Endothelial cell of umbilical vein (primary cell): ENCODE results near the gene MMP14. TPM values are rescaled to one million over a fixed set of nuclear protein-coding genes. Genes with fewer than 3 reads are reported as not detected.

Experiments used
- BruUV-seq: library from RNA; stranded (reverse); fragments of 400-500 nt; replicated peaks from 2 replicates; lab custom pipeline; 2021; lab: Mats Ljungman, UMichigan
- CTCF ChIA-PET: fragments of 300-600, 350-600 bp; sonication (Branson Sonifier 250); formaldehyde crosslinking; loops from one replicate; lab custom pipeline; 2021; ENCODE audit warnings: antibody characterized with exemption, inconsistent platforms; lab: Charles Lee
- POLR2A ChIA-PET: fragments of 300-600, 350-600 bp; sonication (Branson Sonifier 250); formaldehyde crosslinking; loops from one replicate; lab custom pipeline; 2021; ENCODE audit warnings: antibody characterized with exemption, inconsistent platforms; lab: Charles Lee
- DNase-seq: peaks from one replicate; pipeline ENCODE4 v3.0.0-alpha.2; 2011; ENCODE audit warnings: low read depth, low spot score
- FAIRE-seq: peaks from 2 replicates; lab custom pipeline; 2011; peaks lifted over from hg19 to GRCh38; lab: Jason Lieb, UNC
- H2AFZ ChIP-seq: 2 replicates; pipeline ENCODE4 v1.6.0; 2012; ENCODE audit warnings: low read depth, low read length, control low read depth, inconsistent platforms
- H3K27ac ChIP-seq: 2 replicates; pipeline ENCODE4 v1.5.1; 2011; ENCODE audit warnings: low read depth, mild to moderate bottlenecking, control low read depth, low read length, moderate library complexity; ENCODE audit not compliant: insufficient read depth
- H3K27me3 ChIP-seq, 2 experiments: 2 replicates each; pipeline versions ENCODE4 v1.6.0 to v1.6.1; 2011; ENCODE audit warnings: low read length in 2 of 2, mixed read lengths in 1 of 2; ENCODE audit not compliant: control insufficient read depth in 2 of 2, insufficient read depth in 2 of 2
- H3K36me3 ChIP-seq, 2 experiments: 2 replicates in 1 of 2; 3 replicates in 1 of 2; pipeline ENCODE4 v1.5.1; 2011; ENCODE audit warnings: low read length in 2 of 2, mild to moderate bottlenecking in 1 of 2, moderate library complexity in 1 of 2; ENCODE audit not compliant: control insufficient read depth in 2 of 2, insufficient read depth in 2 of 2; ENCODE audit errors: extremely low read depth in 1 of 2
- H3K4me1 ChIP-seq: 3 replicates; pipeline ENCODE4 v1.5.1; 2011; ENCODE audit warnings: mild to moderate bottlenecking, low read length; ENCODE audit not compliant: control insufficient read depth, insufficient read depth; ENCODE audit errors: extremely low read depth
- H3K4me2 ChIP-seq: 2 replicates; pipeline ENCODE4 v1.6.1; 2011; ENCODE audit warnings: low read length, control low read depth, mixed read lengths; ENCODE audit not compliant: insufficient read depth
- H3K4me3 ChIP-seq, 3 experiments: fragments of 200-600 bp in 1 of 3; sonication (generic), shearing (Covaris generic) in 1 of 3; replicated peaks in 1 of 3; 2 replicates each; pipeline ENCODE4 v1.5.1; 2011 to 2016; ENCODE audit warnings: control low read depth in 3 of 3, low read length in 3 of 3, mild to moderate bottlenecking in 2 of 3, inconsistent platforms in 1 of 3, low read depth in 1 of 3, moderate library complexity in 1 of 3; ENCODE audit not compliant: insufficient read depth in 1 of 3
- H3K79me2 ChIP-seq: 2 replicates; pipeline ENCODE4 v1.6.0; 2012; ENCODE audit warnings: low read length, inconsistent platforms; ENCODE audit not compliant: control insufficient read depth, insufficient read depth
- H3K9ac ChIP-seq: replicated peaks from 2 replicates; pipeline ENCODE3; 2011; ENCODE audit warnings: low read length, control low read depth; ENCODE audit not compliant: insufficient read depth; ENCODE audit errors: extremely low read depth
- H3K9me1 ChIP-seq: replicated peaks from 3 replicates; pipeline ENCODE4 v1.6.0; 2011; ENCODE audit warnings: mild to moderate bottlenecking, low read length; ENCODE audit not compliant: control insufficient read depth, insufficient read depth; ENCODE audit errors: extremely low read depth
- H3K9me3 ChIP-seq: replicated peaks from 2 replicates; pipeline ENCODE4 v1.5.1; 2012; ENCODE audit warnings: low read length, inconsistent platforms; ENCODE audit not compliant: control insufficient read depth, insufficient read depth
- H4K20me1 ChIP-seq: replicated peaks from 2 replicates; pipeline ENCODE3; 2011; ENCODE audit warnings: mild to moderate bottlenecking, low read length; ENCODE audit not compliant: control insufficient read depth, insufficient read depth; ENCODE audit errors: extremely low read depth
- EZH2 ChIP-seq: IDR thresholded peaks from 2 replicates; pipeline ENCODE4 v1.6.1; 2012; ENCODE audit warnings: borderline replicate concordance, low read depth, mild to moderate bottlenecking, moderate library complexity, low read length, inconsistent platforms; ENCODE audit not compliant: severe bottlenecking
- FOS ChIP-seq: IDR thresholded peaks from 2 replicates; pipeline ENCODE4 v1.6.1; 2011; ENCODE audit warnings: mild to moderate bottlenecking, low read length, moderate library complexity, borderline replicate concordance; ENCODE audit not compliant: insufficient read depth
- GATA2 ChIP-seq: IDR thresholded peaks from 2 replicates; pipeline ENCODE4 v1.7.0; 2011; ENCODE audit warnings: low read depth, mild to moderate bottlenecking, moderate library complexity, mixed read lengths, low read length; ENCODE audit not compliant: insufficient read length, insufficient read depth
- JUN ChIP-seq: IDR thresholded peaks from 2 replicates; pipeline ENCODE4 v1.6.1; 2011; ENCODE audit warnings: borderline replicate concordance, low read depth; ENCODE audit not compliant: insufficient read length, insufficient read depth
- MAX ChIP-seq: IDR thresholded peaks from 2 replicates; pipeline ENCODE4 v1.6.1; 2011; ENCODE audit not compliant: insufficient read depth, insufficient read length
- MYC ChIP-seq: IDR thresholded peaks from one replicate; pipeline ENCODE4 v1.6.1; 2011; ENCODE audit warnings: mild to moderate bottlenecking, low read depth, low read length
- POLR2A ChIP-seq: IDR thresholded peaks from 2 replicates; pipeline ENCODE4 v1.6.1; 2012; ENCODE audit warnings: low read depth, mild to moderate bottlenecking, control low read depth, low read length
- POLR2AphosphoS5 ChIP-seq: IDR thresholded peaks from 2 replicates; pipeline ENCODE4 v1.6.1; 2012; ENCODE audit warnings: low read depth, mild to moderate bottlenecking, control low read depth, low read length, moderate library complexity; ENCODE audit not compliant: insufficient read depth
- dilution Hi-C: fragments of 300-500 bp; cut with MboI; formaldehyde crosslinking; loops from one replicate; pipeline ENCODE4 v1.15.0; 2019; ENCODE audit warnings: low sequenced_read_pairs; ENCODE audit not compliant: extremely low pct_ligation_motif_present
- intact Hi-C: fragments of 100-400 bp; cut with micrococcal nuclease; formaldehyde crosslinking; loops from one replicate; pipeline ENCODE4 v1.10.0; 2022
- polyA plus RNA-seq, 4 experiments: library from polyadenylated mRNA; depleted of rRNA in 3 of 4; stranded (reverse) in 3 of 4; unstranded in 1 of 4; fragments of >200 nt; gene quantifications; 2 replicates each; pipeline versions ENCODE4 v1.2.1 to v1.2.3, GENCODE V29; 2011 to 2012; ENCODE audit warnings: missing spikeins in 1 of 4
- total RNA-seq: library from RNA; stranded (reverse); gene quantifications from 2 replicates; pipeline ENCODE4 v1.2.3, GENCODE V29; 2021
- TF ChIP-seq, protein P1 (sequence below), 2 donors: IDR thresholded peaks; 1 replicate in 1 of 2; 2 replicates in 1 of 2; pipeline ENCODE4 v1.5.1; 2011; ENCODE audit warnings: low read length in 2 of 2, mild to moderate bottlenecking in 2 of 2, moderate library complexity in 2 of 2, control low read depth in 1 of 2, inconsistent platforms in 1 of 2, low read depth in 1 of 2; ENCODE audit not compliant: insufficient read depth in 1 of 2; ENCODE audit errors: extremely low read depth in 1 of 2

MMP14 gene
- total and polyA plus RNA-seq, 2 donors (not counting 3 experiments of a cell fraction or from before 2014, with no cell fraction given) = 506 to 603 TPM

GRCh38 chr14:22829661-22830442 is 6.5 kb upstream of the MMP14 start, which contains the start of gene MRPL52:
Gene MRPL52, plus strand, starts transcription at chr14:22829887. Its CDS starts 26 bp downstream, at chr14:22829913.
- H2AFZ ChIP-seq = peak within 1 kb of the TSS; percentile 87
- ChIA-PET POLR2A (interaction anchor here (0.8 kb wide), 2 partner anchors 18 to 47 kb away, joined by 3 to 6 read pairs; no protein-coding TSS in a partner anchor), CTCF (interaction anchor here (0.8 to 12.5 kb wide), 6 partner anchors 10 to 259 kb away, joined by 3 to 214 read pairs (median 4); no protein-coding TSS in a partner anchor)
- no peaks in the 10 kb centered on the region for H3K9me3 ChIP-seq
- H3K36me3 ChIP-seq = peaks cover 0 to 4% of the 10 kb centered on the region in 2 experiments
- DNase-seq (peak; percentile 84), FAIRE-seq (peak; percentile 73)
- dilution Hi-C loops = no loop called here
- no peaks in the 10 kb centered on the region for H3K9me1 ChIP-seq
- intact Hi-C loops = loop anchor here (10.0 kb wide), 1 partner anchor 225 kb away; the partner anchor contains the start of gene CDH24
- H3K9ac ChIP-seq = peak within 1 kb of the TSS; percentile 98
- H3K27me3 ChIP-seq = no peaks in the 10 kb centered on the region
- H4K20me1 ChIP-seq = no peaks in the 10 kb centered on the region
- H3K27ac ChIP-seq = peak within 1 kb of the TSS; percentile 92
- H3K79me2 ChIP-seq = peaks cover 22% of the 10 kb centered on the region
- H3K4me1 ChIP-seq = peaks cover 27% of the 10 kb centered on the region
- TSS peak; percentile 57 for BruUV-seq
- TF ChIP-seq MAX (peak; percentile 15), POLR2A (peak; percentile 87), GATA2 (no peak), FOS (no peak), MYC (peak; percentile 65), JUN (no peak), POLR2AphosphoS5 (peak; percentile 85), EZH2 (no peak)
- TF ChIP-seq, protein P1, sequence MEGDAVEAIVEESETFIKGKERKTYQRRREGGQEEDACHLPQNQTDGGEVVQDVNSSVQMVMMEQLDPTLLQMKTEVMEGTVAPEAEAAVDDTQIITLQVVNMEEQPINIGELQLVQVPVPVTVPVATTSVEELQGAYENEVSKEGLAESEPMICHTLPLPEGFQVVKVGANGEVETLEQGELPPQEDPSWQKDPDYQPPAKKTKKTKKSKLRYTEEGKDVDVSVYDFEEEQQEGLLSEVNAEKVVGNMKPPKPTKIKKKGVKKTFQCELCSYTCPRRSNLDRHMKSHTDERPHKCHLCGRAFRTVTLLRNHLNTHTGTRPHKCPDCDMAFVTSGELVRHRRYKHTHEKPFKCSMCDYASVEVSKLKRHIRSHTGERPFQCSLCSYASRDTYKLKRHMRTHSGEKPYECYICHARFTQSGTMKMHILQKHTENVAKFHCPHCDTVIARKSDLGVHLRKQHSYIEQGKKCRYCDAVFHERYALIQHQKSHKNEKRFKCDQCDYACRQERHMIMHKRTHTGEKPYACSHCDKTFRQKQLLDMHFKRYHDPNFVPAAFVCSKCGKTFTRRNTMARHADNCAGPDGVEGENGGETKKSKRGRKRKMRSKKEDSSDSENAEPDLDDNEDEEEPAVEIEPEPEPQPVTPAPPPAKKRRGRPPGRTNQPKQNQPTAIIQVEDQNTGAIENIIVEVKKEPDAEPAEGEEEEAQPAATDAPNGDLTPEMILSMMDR (IDR thresholded peaks at IDR 0.05; ENCODE audit: extremely low read depth in 1 of 2, insufficient read depth in 1 of 2, low read depth in 1 of 2, low read length in 2 of 2) = peak in 1 of 2 donors; percentile 4
- H3K4me2 ChIP-seq = peak within 1 kb of the TSS; percentile 95
- peak within 1 kb of the TSS; percentile 68 to 98 (median 97) for H3K4me3 ChIP-seq
